NT2/D1 (cell line): ENCODE data around the gene HSPA1B.

Experiments used
- YY1 ChIP-seq: IDR thresholded peaks from 2 replicates; pipeline ENCODE4 v1.6.1; 2011; ENCODE audit not compliant: insufficient read length, insufficient read depth
- ZNF274 ChIP-seq: IDR thresholded peaks from 2 replicates; pipeline ENCODE4 v1.6.1; 2011; ENCODE audit warnings: mild to moderate bottlenecking, low read depth, low read length

GRCh38 chr6:31827286-31828079 is at the start of gene HSPA1B:
- TF ChIP-seq ZNF274 (no peak), YY1 (no peak)
